Activated CD8-positive, alpha-beta memory T cell treated with anti-CD3 and anti-CD28 coated beads, Interleukin-2, amount 10 ng/mL, durations not matched to agents 7 days and 5 days (primary cell): ENCODE measurements around the gene PEMT. TPM values are rescaled to one million over a fixed set of nuclear protein-coding genes. Genes with fewer than 3 reads are reported as not detected.
A peak's percentile ranks its signal among the peaks of the same experiment; 100 is the strongest.

ENCODE experiments used
- ATAC-seq: fragments of 150-1000 bp; cut with Tn5 transposase; one replicate; pipeline ENCODE4 v1.10.0; 2021; ENCODE audit warnings: moderate library complexity
- CTCF ChIA-PET: fragments of 350-600 bp; sonication (Branson Sonifier 250); formaldehyde crosslinking; loops from one replicate; lab custom pipeline; 2021; ENCODE audit warnings: antibody characterized with exemption; lab: Charles Lee
- DNase-seq: peaks from one replicate; pipeline ENCODE4 v3.0.0-alpha.2; 2020
- H3K27ac Mint-ChIP-seq: one replicate; pipeline ENCODE4 v1.8.0; 2021; ENCODE audit warnings: mild to moderate bottlenecking, mixed read lengths
- H3K27me3 Mint-ChIP-seq: one replicate; pipeline ENCODE4 v1.8.0; 2021; ENCODE audit warnings: mixed read lengths
- H3K36me3 Mint-ChIP-seq: one replicate; pipeline ENCODE4 v1.8.0; 2021; ENCODE audit warnings: mild to moderate bottlenecking, mixed read lengths
- H3K4me1 Mint-ChIP-seq: one replicate; pipeline ENCODE4 v1.8.0; 2021; ENCODE audit warnings: mixed read lengths
- H3K4me3 Mint-ChIP-seq: one replicate; pipeline ENCODE4 v1.8.0; 2021; ENCODE audit warnings: mild to moderate bottlenecking, moderate library complexity, mixed read lengths
- H3K9me3 Mint-ChIP-seq: one replicate; pipeline ENCODE4 v1.8.0; 2022; ENCODE audit warnings: low read depth, mixed read lengths
- total RNA-seq, 2 experiments: library from RNA; stranded (reverse); gene quantifications; one replicate each; pipeline ENCODE4 v1.2.3, GENCODE V29; 2021

PEMT gene
- total RNA-seq, 2 experiments from 2014 or later = 17.5 to 18.6 TPM

DNA sequence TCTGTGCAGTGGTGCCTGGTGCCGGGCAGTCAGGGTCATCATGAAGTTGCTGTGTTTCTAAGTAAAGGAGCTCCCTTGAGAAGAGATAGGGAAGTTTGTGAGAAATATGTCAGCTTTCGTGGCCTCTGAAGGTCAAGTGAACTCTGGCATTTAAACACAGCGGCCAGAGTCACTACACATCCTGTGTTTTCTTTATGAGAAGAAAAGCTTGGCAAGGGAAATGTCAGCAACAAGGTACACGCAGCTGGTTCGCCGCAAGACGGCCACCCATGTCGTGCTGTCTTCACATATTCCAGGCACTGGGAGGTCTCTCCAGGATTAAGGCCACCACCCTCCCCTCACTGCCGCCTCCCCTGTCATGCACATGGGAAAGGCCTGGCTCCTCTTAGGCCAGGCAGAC is 33.2 kb upstream of the PEMT start:
- Mint-ChIP-seq H3K36me3 (no peaks in the 10 kb centered on the region), H3K27ac (no peak overlapping the region), H3K27me3 (peaks cover 7% of the 10 kb centered on the region), H3K4me1 (peaks cover 14% of the 10 kb centered on the region), H3K9me3 (no peaks in the 10 kb centered on the region), H3K4me3 (no peak overlapping the region)
- DNase-seq = no peak
- no peak for ATAC-seq
- CTCF ChIA-PET = no interaction called here

DNA sequence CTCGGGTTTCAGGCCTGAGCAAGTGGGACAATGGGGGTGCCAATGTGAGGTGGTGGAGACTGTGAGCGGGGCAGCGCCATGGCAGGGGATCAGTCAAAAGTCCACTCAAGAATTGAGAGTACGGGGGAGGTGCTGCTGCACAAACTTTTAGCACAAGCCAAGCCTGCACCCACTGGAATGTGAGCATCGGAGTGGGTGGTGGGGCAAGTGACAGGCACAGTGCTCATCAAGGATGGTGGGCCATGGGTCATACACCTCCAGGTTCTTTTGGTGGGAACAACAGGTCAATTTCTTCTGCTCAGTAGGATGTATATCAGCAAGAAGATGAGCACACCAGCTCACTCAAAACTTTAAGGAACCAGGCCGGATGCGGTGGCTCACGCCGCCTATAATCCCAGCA is 32.4 kb upstream of the PEMT start:
- DNase-seq (no peak), ATAC-seq (no peak)
- peaks cover 11% of the 10 kb centered on the region for H3K4me1 Mint-ChIP-seq
- no peaks in the 10 kb centered on the region for H3K9me3 Mint-ChIP-seq
- H3K27me3 Mint-ChIP-seq = peaks cover 13% of the 10 kb centered on the region
- CTCF ChIA-PET = no interaction called here
- no peak overlapping the region for H3K4me3 Mint-ChIP-seq
- no peak overlapping the region for H3K27ac Mint-ChIP-seq
- H3K36me3 Mint-ChIP-seq = no peaks in the 10 kb centered on the region

DNA sequence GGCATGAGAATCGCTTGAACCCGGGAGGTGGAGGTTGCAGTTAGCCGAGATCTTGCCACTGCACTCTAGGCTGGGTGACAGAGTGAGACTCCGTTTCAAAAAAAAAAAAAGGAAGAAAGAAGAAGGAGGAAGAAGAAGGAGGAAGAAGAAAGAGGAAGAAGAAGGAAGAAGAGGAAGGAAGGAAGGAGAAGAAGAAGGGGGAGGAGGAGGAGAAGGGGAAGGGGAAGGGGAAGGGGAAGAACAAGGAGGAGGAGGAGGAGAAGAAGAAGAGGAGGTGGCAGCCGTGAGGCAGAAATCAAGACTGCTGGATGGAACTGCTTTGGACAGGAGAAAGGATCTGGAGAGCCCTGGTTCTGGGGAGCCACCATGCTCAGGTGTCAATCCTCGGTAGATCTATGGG is 29.7 kb upstream of the PEMT start:
- Mint-ChIP-seq H3K27me3 (peaks cover 18% of the 10 kb centered on the region), H3K36me3 (no peaks in the 10 kb centered on the region), H3K27ac (no peak overlapping the region), H3K4me1 (peaks cover 5% of the 10 kb centered on the region), H3K4me3 (no peak overlapping the region), H3K9me3 (no peaks in the 10 kb centered on the region)
- DNase-seq (no peak), ATAC-seq (no peak)
- CTCF ChIA-PET = interaction anchor here (0.9 kb wide), 1 partner anchor 29 kb away, joined by 4 read pairs; the partner anchor contains the start of gene PEMT

DNA sequence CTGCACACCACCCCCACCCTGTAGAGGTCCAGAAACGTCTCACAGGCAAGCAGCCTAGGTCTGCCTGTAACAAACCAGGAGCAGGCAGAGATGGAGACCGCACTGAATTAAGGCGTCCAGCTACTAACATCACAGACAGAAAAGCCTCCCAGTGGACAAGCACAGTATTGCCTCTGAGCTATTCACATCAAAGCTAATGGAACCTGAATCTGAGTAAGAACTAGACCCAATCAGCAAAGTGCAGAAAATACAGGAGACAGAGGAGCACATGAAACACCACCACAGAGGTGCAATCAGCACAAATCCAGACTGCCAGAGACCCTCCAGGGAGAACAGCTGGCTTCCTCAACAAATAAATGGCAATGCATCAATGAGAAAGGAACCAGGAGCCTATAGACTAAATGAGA is 22.2 kb upstream of the PEMT start:
- Mint-ChIP-seq H3K4me3 (no peak overlapping the region), H3K27ac (no peak overlapping the region), H3K27me3 (peaks cover 7% of the 10 kb centered on the region), H3K36me3 (no peaks in the 10 kb centered on the region), H3K4me1 (no peaks in the 10 kb centered on the region), H3K9me3 (peaks cover 3% of the 10 kb centered on the region)
- peak; percentile 97 for ATAC-seq
- CTCF ChIA-PET = interaction anchor here (0.5 to 2.7 kb wide), 19 partner anchors 9 to 332 kb away, joined by 3 to 20 read pairs (median 4); partner anchors contain the start of gene RASD1
- DNase-seq = peak; percentile 69

DNA sequence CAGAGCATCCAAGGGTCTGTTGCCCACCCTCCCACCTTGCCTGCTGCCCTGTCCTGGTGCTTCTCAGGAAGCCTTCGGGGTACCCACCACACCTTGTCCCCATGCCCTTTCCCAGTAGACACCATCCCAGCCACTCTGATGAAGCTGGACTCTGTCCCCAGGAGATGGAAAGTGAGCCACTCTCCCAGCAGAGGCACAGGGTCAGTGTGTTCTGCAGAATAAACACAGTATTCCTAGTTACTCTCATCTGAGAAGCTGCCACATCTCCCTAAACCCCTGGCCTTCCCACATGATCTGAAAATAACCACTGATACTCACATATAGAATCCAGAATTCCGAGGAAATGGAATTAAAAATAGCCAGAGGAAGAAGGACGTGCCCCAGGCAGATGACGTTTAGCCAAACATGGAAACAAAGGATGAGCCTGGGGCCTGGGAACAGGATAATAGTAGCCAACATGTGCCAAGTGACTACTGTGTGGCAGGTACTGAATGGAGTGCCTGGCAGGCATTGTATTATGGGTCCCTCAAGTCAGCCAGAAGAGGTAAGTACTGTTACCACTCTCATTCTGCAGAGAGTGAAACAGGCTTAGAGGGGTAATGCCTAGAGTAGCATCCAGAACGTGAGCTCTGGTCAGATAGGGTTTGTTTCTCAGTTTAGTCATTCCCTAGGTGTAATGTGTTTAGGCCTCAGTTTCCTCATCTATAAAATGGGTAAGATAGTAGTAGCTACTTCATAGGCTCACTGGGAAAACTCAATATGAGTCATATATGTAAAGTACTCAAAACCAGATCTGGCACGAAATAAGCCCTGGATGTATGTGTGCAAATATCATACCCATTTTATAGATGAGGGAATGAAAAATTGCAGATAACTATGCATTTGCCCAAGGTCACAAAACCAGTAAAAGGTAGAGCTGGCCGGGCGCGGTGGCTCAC is 20.8 kb upstream of the PEMT start:
- CTCF ChIA-PET = interaction anchor here (0.7 to 2.7 kb wide), 8 partner anchors 8 to 287 kb away, joined by 3 to 20 read pairs (median 4); no protein-coding TSS in a partner anchor
- Mint-ChIP-seq H3K27ac (no peak overlapping the region), H3K36me3 (no peaks in the 10 kb centered on the region), H3K9me3 (peaks cover 3% of the 10 kb centered on the region), H3K27me3 (peaks cover 5% of the 10 kb centered on the region), H3K4me1 (no peaks in the 10 kb centered on the region), H3K4me3 (no peak overlapping the region)
- no peak for DNase-seq
- no peak for ATAC-seq

DNA sequence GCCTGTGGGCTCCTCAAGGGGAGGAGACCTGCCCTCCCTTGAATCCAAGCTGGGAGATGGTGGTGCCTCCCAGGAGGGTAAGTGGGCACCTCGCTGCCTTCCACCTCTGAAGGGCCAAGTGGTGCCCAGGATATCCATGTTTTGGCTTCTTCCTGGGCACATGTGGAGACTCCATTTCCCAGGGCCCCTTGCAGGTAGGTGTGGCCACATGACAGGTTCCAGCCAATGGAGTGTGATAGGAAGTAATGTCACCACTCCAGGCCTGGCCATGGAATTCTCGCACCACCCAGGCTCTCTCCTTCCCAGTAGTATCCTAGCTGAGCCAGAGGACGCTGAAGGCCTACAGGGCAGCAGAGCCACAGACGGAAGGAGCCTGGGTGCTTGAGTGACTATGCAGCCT is 17.6 kb upstream of the PEMT start:
- ATAC-seq = no peak
- Mint-ChIP-seq H3K4me3 (no peak overlapping the region), H3K36me3 (no peaks in the 10 kb centered on the region), H3K9me3 (peaks cover 3% of the 10 kb centered on the region), H3K4me1 (no peaks in the 10 kb centered on the region), H3K27ac (no peak overlapping the region), H3K27me3 (no peaks in the 10 kb centered on the region)
- CTCF ChIA-PET = interaction anchor here (0.9 to 1.4 kb wide), 2 partner anchors 33 to 254 kb away, joined by 4 read pairs; no protein-coding TSS in a partner anchor
- DNase-seq = no peak

DNA sequence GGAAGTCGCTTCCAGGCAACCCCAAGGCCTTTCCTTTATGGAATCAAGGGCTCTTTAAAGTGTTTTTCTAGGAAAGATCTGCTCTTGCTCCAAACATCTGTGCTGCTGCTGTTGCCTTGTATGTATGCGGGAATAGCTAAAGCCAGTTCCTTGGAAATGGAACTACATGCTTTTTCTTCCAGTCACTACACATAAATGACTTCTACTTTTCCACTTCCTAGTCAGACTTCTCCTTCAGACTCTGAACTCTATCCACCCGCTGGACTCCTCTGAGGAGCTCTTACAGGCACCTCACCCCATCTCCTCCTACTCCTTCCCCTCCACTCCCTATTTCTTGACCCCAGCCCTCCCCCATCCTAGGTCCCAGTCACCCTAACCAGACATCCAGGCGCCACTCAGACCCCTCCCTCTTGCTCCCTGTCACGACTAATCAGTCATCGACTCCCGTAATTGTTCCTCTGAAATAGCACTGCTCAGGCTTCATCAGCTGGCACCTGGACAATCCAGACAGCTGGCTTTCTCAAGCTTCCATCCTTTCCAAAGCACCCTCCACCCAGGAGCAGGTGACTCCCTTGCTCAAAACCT is 15.0 kb upstream of the PEMT start:
- CTCF ChIA-PET = no interaction called here
- Mint-ChIP-seq H3K36me3 (no peaks in the 10 kb centered on the region), H3K9me3 (no peaks in the 10 kb centered on the region), H3K4me1 (no peaks in the 10 kb centered on the region), H3K27ac (no peak overlapping the region), H3K4me3 (no peak overlapping the region), H3K27me3 (no peaks in the 10 kb centered on the region)
- DNase-seq = no peak
- ATAC-seq = no peak

DNA sequence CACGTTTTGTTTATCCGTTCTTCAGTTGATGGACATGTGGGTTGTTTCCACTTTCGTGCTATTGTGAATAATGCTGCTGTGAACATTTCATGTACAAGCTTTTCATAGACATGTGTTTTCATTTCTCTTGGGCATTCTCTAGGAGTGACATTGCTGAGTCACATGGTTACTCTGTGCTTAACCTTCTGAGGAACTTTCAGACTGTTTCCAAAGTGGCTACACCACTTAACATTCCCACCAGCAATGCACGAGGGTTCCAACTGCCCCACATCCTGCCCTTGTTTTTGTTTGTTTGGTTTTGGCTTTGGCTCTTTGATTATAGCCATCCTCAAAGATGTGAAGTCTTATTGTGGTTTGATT is 14.2 kb upstream of the PEMT start:
- Mint-ChIP-seq H3K27me3 (no peaks in the 10 kb centered on the region), H3K27ac (no peak overlapping the region), H3K9me3 (no peaks in the 10 kb centered on the region), H3K4me3 (no peak overlapping the region), H3K4me1 (no peaks in the 10 kb centered on the region), H3K36me3 (no peaks in the 10 kb centered on the region)
- ATAC-seq = no peak
- CTCF ChIA-PET = no interaction called here
- no peak for DNase-seq

DNA sequence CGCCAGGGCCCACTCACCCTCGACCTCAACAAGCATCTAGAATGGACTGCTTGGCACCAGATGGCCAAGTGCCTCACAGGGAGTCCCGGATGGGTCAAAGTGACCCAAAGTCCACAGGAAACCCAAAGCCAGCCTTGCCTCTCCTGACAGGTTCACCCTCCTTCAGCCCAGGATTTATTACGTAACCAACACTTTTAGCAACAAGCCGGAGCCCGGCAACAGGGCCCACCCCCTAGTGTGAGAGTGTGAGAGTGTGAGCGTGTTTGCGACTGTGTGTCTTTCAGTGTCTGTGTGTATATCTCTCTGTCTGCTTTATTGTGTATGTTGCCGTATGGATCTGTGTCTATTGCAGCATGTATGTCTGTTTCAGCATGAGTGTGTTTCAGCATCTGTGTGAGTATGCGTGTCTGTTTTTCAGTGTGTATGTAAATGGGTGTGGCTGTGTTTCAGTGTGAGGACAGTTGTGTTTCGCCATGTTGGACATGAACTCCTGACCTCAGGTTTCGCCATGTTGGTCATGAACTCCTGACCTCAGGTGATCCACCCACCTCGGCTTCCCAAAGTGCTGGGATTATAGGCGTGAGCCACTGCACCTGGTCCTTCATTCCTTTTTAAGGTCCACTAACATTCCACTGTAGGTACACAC is 13.7 kb upstream of the PEMT start:
- Mint-ChIP-seq H3K27me3 (no peaks in the 10 kb centered on the region), H3K4me1 (no peaks in the 10 kb centered on the region), H3K4me3 (no peak overlapping the region), H3K36me3 (no peaks in the 10 kb centered on the region), H3K27ac (no peak overlapping the region), H3K9me3 (no peaks in the 10 kb centered on the region)
- no peak for DNase-seq
- ATAC-seq = no peak
- CTCF ChIA-PET = interaction anchor here (1.7 kb wide), 1 partner anchor 8 kb away, joined by 8 read pairs; no protein-coding TSS in a partner anchor

DNA sequence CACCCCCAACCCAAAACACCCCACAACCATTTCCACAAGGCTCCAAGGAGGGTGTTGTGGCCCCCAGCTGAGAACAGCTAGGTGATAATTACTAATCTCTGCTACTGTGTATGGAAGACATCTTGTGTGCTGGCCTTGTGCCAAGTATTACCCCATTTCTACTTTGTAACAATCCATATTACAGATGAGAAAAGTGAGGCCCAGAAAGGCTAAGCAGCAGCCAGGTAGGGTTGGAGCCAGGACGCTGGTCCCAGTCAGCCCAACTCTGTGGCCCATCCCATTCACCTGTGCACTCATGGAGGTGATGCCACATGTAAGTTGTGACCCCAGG is 12.4 kb upstream of the PEMT start:
- no peaks in the 10 kb centered on the region for H3K4me1 Mint-ChIP-seq
- no peak overlapping the region for H3K4me3 Mint-ChIP-seq
- H3K27me3 Mint-ChIP-seq = no peaks in the 10 kb centered on the region
- CTCF ChIA-PET = interaction anchor here (1.3 to 1.7 kb wide), 2 partner anchors 9 to 107 kb away, joined by 3 to 8 read pairs; no protein-coding TSS in a partner anchor
- H3K27ac Mint-ChIP-seq = no peak overlapping the region
- H3K36me3 Mint-ChIP-seq = no peaks in the 10 kb centered on the region
- DNase-seq = no peak
- no peaks in the 10 kb centered on the region for H3K9me3 Mint-ChIP-seq
- ATAC-seq = no peak

DNA sequence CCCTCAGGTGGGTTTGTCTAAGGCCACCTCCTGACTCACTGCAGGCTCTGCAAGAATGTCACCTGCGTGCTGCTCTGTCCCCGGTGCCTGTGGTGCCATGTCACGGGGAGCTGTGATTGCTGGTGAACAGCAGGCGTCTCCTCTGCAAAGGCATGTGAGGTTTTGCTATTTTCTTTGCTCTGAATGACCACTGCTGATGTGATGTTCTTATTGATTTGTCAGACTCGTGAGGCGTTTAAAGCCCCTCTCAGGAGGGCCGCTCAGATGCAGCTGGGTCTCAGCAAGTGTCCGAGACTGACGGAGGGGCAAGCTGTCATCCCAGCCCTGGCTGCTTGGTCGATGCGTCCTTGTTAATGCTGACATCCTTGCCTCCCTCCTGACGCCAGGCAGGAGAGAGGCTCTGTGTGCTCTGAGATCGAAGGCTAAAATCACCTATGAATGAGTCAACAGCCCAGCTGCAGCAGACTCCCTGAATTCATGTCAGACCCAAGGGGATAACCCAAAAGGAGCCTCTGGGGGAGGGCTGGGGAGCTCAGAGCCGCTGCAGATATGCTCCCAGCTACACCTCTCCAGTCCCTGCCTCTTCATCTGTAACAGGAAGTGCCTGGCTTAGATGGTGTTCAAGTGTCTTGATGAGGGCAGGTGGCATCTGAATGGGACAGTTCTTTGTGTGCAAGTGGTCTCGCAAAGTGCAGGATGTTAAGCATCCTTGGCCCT is 11.8 kb upstream of the PEMT start:
- H3K4me1 Mint-ChIP-seq = no peaks in the 10 kb centered on the region
- ATAC-seq (no peak), DNase-seq (no peak)
- CTCF ChIA-PET = interaction anchor here (1.3 to 1.7 kb wide), 2 partner anchors 10 to 106 kb away, joined by 3 to 8 read pairs; no protein-coding TSS in a partner anchor
- no peaks in the 10 kb centered on the region for H3K9me3 Mint-ChIP-seq
- H3K27me3 Mint-ChIP-seq = no peaks in the 10 kb centered on the region
- no peak overlapping the region for H3K27ac Mint-ChIP-seq
- no peaks in the 10 kb centered on the region for H3K36me3 Mint-ChIP-seq
- H3K4me3 Mint-ChIP-seq = no peak overlapping the region

DNA sequence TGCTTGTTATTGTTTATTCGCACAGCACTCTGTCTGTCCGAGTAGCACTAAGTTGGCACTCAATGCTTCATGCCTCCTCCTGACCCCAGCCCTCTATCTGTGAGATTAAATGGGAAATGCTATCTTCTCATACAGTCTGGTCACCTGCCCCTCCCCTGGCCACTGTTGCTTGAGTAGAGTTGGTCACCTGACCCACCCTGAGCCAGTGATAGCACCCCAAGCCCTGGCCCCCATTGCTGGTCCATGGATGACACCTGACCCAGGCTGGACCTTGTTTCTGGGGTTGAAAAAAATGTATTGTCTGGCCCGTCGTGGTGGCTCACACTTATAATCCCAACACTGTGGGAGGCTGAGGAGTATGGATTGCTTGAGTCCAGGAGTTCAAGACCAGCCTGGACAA is 8.5 kb upstream of the PEMT start:
- CTCF ChIA-PET = no interaction called here
- H3K36me3 Mint-ChIP-seq = no peaks in the 10 kb centered on the region
- H3K4me3 Mint-ChIP-seq = no peak overlapping the region
- no peak overlapping the region for H3K27ac Mint-ChIP-seq
- H3K27me3 Mint-ChIP-seq = no peaks in the 10 kb centered on the region
- no peaks in the 10 kb centered on the region for H3K9me3 Mint-ChIP-seq
- no peak for ATAC-seq
- H3K4me1 Mint-ChIP-seq = no peaks in the 10 kb centered on the region
- DNase-seq = no peak

DNA sequence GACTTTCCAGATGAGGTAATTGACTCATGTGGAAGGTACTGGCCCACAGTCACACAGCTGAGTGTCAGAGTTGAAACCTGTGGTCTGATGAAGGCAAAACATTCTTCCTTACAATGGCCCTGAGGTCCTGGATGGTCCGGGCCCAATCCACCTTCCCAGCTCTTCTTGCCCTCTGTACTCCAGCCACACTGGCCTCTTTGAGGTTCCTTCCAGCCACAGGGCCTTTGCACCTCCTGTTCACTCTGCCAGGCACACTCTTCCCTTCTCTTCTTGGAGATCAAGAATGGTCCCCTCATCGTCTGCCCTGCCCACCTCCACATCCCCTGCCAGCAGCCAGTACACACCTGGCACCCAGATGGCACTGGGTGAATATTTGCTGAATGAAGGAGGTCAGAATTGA is 6.5 kb upstream of the PEMT start:
- Mint-ChIP-seq H3K36me3 (no peaks in the 10 kb centered on the region), H3K4me1 (peaks cover 5% of the 10 kb centered on the region)
- CTCF ChIA-PET = interaction anchor here (0.7 to 1.6 kb wide), 5 partner anchors 9 to 243 kb away, joined by 3 read pairs; no protein-coding TSS in a partner anchor

More for the DNA sequence above, 6.5 kb upstream of the PEMT start:
- DNase-seq = no peak
- Mint-ChIP-seq H3K27me3 (no peaks in the 10 kb centered on the region), H3K27ac (no peak overlapping the region), H3K4me3 (no peak overlapping the region), H3K9me3 (no peaks in the 10 kb centered on the region)
- ATAC-seq = no peak
